H1 (cell line): ENCODE results near the gene ETV5. TPM values are rescaled to one million over a fixed set of nuclear protein-coding genes. Genes with fewer than 3 reads are reported as not detected.

ENCODE experiments used
- CTCF ChIA-PET: fragments of 300-600 bp; sonication (Branson Sonifier 250); formaldehyde crosslinking; loops from one replicate; lab custom pipeline; 2021; ENCODE audit not compliant: partially characterized antibody; lab: Charles Lee
- POLR2A ChIA-PET: fragments of 300-600 bp; sonication (Branson Sonifier 250); formaldehyde crosslinking; loops from one replicate; lab custom pipeline; 2021; ENCODE audit warnings: inconsistent platforms; ENCODE audit not compliant: partially characterized antibody; lab: Charles Lee
- DNase-seq, 2 experiments: peaks; one replicate each; pipeline versions ENCODE4 v3.0.0 to v3.0.0-alpha.2; 2010 to 2022; ENCODE audit warnings: low spot score in 2 of 2, low read depth in 1 of 2, mixed read lengths in 1 of 2
- FAIRE-seq: peaks from 2 replicates; lab custom pipeline; 2011; peaks lifted over from hg19 to GRCh38; lab: Jason Lieb, UNC
- H2AFZ ChIP-seq: 2 replicates; pipeline ENCODE4 v1.8.1; 2012; ENCODE audit warnings: low read length, inconsistent platforms
- H2AK5ac ChIP-seq: 2 replicates; pipeline ENCODE4 v1.6.1; 2013; ENCODE audit warnings: low read depth, low read length
- H2BK120ac ChIP-seq: replicated peaks from 2 replicates; pipeline ENCODE3; 2013; ENCODE audit warnings: low read depth, low read length, inconsistent platforms
- H2BK12ac ChIP-seq: 2 replicates; pipeline ENCODE4 v1.6.1; 2013; ENCODE audit warnings: low read depth, low read length
- H2BK15ac ChIP-seq: 2 replicates; pipeline ENCODE4 v1.6.1; 2013; ENCODE audit warnings: low read length
- H2BK20ac ChIP-seq: 2 replicates; pipeline ENCODE4 v1.6.1; 2013; ENCODE audit warnings: low read length
- H2BK5ac ChIP-seq: 2 replicates; pipeline ENCODE4 v1.6.1; 2013; ENCODE audit warnings: low read depth, low read length
- H3K14ac ChIP-seq: 2 replicates; pipeline ENCODE4 v1.6.1; 2013; ENCODE audit warnings: inconsistent platforms; ENCODE audit not compliant: insufficient read length
- H3K18ac ChIP-seq: 2 replicates; pipeline ENCODE4 v1.6.1; 2013; ENCODE audit warnings: low read length; ENCODE audit errors: extremely low read depth
- H3K23ac ChIP-seq: 2 replicates; pipeline ENCODE4 v1.6.1; 2013; ENCODE audit warnings: inconsistent platforms; ENCODE audit not compliant: insufficient read length
- H3K23me2 ChIP-seq: 2 replicates; pipeline ENCODE4 v1.6.1; 2013; ENCODE audit warnings: low read depth, low read length
- H3K27ac ChIP-seq: 2 replicates; pipeline ENCODE4 v1.6.1; 2011; ENCODE audit warnings: low read depth, low read length, inconsistent platforms
- H3K27me3 ChIP-seq, 4 experiments: replicated peaks in 1 of 4; 1 replicate in 1 of 4; 2 replicates in 3 of 4; pipeline versions ENCODE4 v1.6.1 to v1.8.1; 2011 to 2013; ENCODE audit warnings: low read length in 3 of 4, mild to moderate bottlenecking in 3 of 4, inconsistent platforms in 2 of 4, mixed read lengths in 2 of 4, moderate library complexity in 1 of 4; ENCODE audit not compliant: control insufficient read depth in 3 of 4, insufficient read depth in 3 of 4; ENCODE audit errors: extremely low read depth in 1 of 4
- H3K36me3 ChIP-seq, 4 experiments: 2 replicates each; pipeline versions ENCODE4 v1.6.1 to v1.8.1; 2011 to 2013; ENCODE audit warnings: mild to moderate bottlenecking in 4 of 4, low read length in 3 of 4, moderate library complexity in 2 of 4, control low read depth in 1 of 4, inconsistent platforms in 1 of 4; ENCODE audit not compliant: insufficient read depth in 4 of 4, control insufficient read depth in 2 of 4
- H3K4ac ChIP-seq: replicated peaks from 2 replicates; pipeline ENCODE3; 2013; ENCODE audit warnings: low read length, low read depth, mixed read lengths, inconsistent platforms; ENCODE audit not compliant: insufficient read length
- H3K4me1 ChIP-seq, 4 experiments: replicated peaks in 1 of 4; 1 replicate in 1 of 4; 2 replicates in 3 of 4; pipeline versions ENCODE4 v1.6.1 to v1.8.1; 2011 to 2013; ENCODE audit warnings: low read length in 3 of 4, inconsistent platforms in 2 of 4, mixed read lengths in 1 of 4; ENCODE audit not compliant: insufficient read depth in 4 of 4, control insufficient read depth in 3 of 4
- H3K4me2 ChIP-seq, 2 experiments: 2 replicates each; pipeline versions ENCODE4 v1.6.1 to v1.8.1; 2011 to 2013; ENCODE audit warnings: low read depth in 2 of 2, low read length in 2 of 2, control low read depth in 1 of 2, inconsistent platforms in 1 of 2, mild to moderate bottlenecking in 1 of 2; ENCODE audit not compliant: insufficient read depth in 1 of 2
- H3K4me3 ChIP-seq, 4 experiments: fragments of 200-600, 300-600 bp in 1 of 4; sonication (generic), shearing (Covaris generic), sonication (Bioruptor Twin) in 1 of 4; 2 replicates each; pipeline versions ENCODE4 v1.5.1 to v1.8.1; 2011 to 2016; ENCODE audit warnings: low read length in 4 of 4, low read depth in 3 of 4, control low read depth in 2 of 4, inconsistent platforms in 2 of 4, mild to moderate bottlenecking in 2 of 4, mixed read lengths in 1 of 4, moderate library complexity in 1 of 4; ENCODE audit not compliant: insufficient read depth in 2 of 4; ENCODE audit errors: extremely low read depth in 1 of 4
- H3K56ac ChIP-seq: replicated peaks from 2 replicates; pipeline ENCODE3; 2013; ENCODE audit warnings: low read depth, mild to moderate bottlenecking, mixed read lengths, low read length, inconsistent platforms; ENCODE audit not compliant: insufficient read length
- H3K79me1 ChIP-seq: 2 replicates; pipeline ENCODE4 v1.6.1; 2013; ENCODE audit warnings: low read depth, low read length, control low read depth
- H3K79me2 ChIP-seq, 2 experiments: 2 replicates each; pipeline versions ENCODE4 v1.6.1 to v1.8.1; 2012 to 2013; ENCODE audit warnings: low read length in 2 of 2, mild to moderate bottlenecking in 2 of 2, inconsistent platforms in 1 of 2; ENCODE audit not compliant: insufficient read depth in 2 of 2, control insufficient read depth in 1 of 2
- H3K9ac ChIP-seq, 4 experiments: replicated peaks in 1 of 4; 1 replicate in 1 of 4; 2 replicates in 3 of 4; pipeline versions ENCODE4 v1.6.1 to v1.8.1; 2011 to 2013; ENCODE audit warnings: low read depth in 3 of 4, low read length in 3 of 4, control low read depth in 2 of 4, mild to moderate bottlenecking in 2 of 4, moderate library complexity in 2 of 4, inconsistent platforms in 1 of 4; ENCODE audit errors: extremely low read depth in 1 of 4
- H3K9me3 ChIP-seq, 2 experiments: 2 replicates each; pipeline versions ENCODE4 v1.6.1 to v1.8.1; 2012 to 2013; ENCODE audit warnings: mild to moderate bottlenecking in 2 of 2, moderate library complexity in 2 of 2, control low read depth in 1 of 2, inconsistent platforms in 1 of 2, low read depth in 1 of 2, low read length in 1 of 2, mixed read lengths in 1 of 2; ENCODE audit not compliant: insufficient read depth in 2 of 2
- H4K20me1 ChIP-seq, 2 experiments: replicated peaks in 1 of 2; 2 replicates each; pipeline versions ENCODE3 to v1.8.1; 2011 to 2013; ENCODE audit warnings: inconsistent platforms in 2 of 2, low read length in 2 of 2, mild to moderate bottlenecking in 1 of 2; ENCODE audit not compliant: insufficient read depth in 2 of 2, control insufficient read depth in 1 of 2
- H4K5ac ChIP-seq: 2 replicates; pipeline ENCODE4 v1.6.1; 2013; ENCODE audit warnings: low read length, low read depth, mixed read lengths, inconsistent platforms; ENCODE audit not compliant: insufficient read length
- H4K8ac ChIP-seq: 2 replicates; pipeline ENCODE4 v1.8.0; 2013; ENCODE audit warnings: mild to moderate bottlenecking, moderate library complexity, low read length, inconsistent platforms; ENCODE audit not compliant: insufficient read depth; ENCODE audit errors: extremely low read depth
- H4K91ac ChIP-seq: replicated peaks from 2 replicates; pipeline ENCODE3; 2013; ENCODE audit warnings: low read length, mixed read lengths, inconsistent platforms; ENCODE audit not compliant: insufficient read length
- CTBP2 ChIP-seq: IDR thresholded peaks from 2 replicates; pipeline ENCODE4 v1.7.0; 2011; ENCODE audit warnings: borderline replicate concordance, mild to moderate bottlenecking, moderate library complexity, mixed read lengths, low read length; ENCODE audit not compliant: insufficient read depth, insufficient read length
- PHF8 ChIP-seq: fragments of 200-600 bp; sonication (generic); conservative IDR thresholded peaks from 2 replicates; pipeline ENCODE4 v1.7.1; 2012; ENCODE audit warnings: low read depth, mild to moderate bottlenecking, inconsistent platforms, low read length, moderate library complexity
- SAP30 ChIP-seq: fragments of 300-600 bp; sonication (generic); IDR thresholded peaks from 2 replicates; pipeline ENCODE4 v1.7.1; 2012; ENCODE audit warnings: low read length, moderate library complexity, mild to moderate bottlenecking, inconsistent platforms; ENCODE audit not compliant: insufficient read depth, insufficient replicate concordance
- SIX5 ChIP-seq: IDR thresholded peaks from 2 replicates; pipeline ENCODE4 v1.6.1; 2011; ENCODE audit warnings: mild to moderate bottlenecking, low read depth, low read length
- TBP ChIP-seq: IDR thresholded peaks from 2 replicates; pipeline ENCODE4 v1.6.1; 2011; ENCODE audit warnings: low read depth, low read length, improper control_type of control experiment
- ZNF274 ChIP-seq: IDR thresholded peaks from 2 replicates; pipeline ENCODE4 v1.7.0; 2012; ENCODE audit warnings: low read length, borderline replicate concordance; ENCODE audit errors: extremely low read depth
- WGBS, 2 experiments: shearing (Covaris generic) in 1 of 2; methylation state at CpG; one replicate each; pipeline versions ENCODE4 v1.1.6 to v1.1.7; 2013 to 2015; ENCODE audit warnings: low lambda C conversion rate in 2 of 2, mixed read lengths in 2 of 2, inconsistent platforms in 1 of 2, low coverage in 1 of 2, missing lambda C conversion rate in 1 of 2; ENCODE audit not compliant: insufficient replicate concordance in 2 of 2, insufficient coverage in 1 of 2, insufficient read length in 1 of 2; ENCODE audit errors: extremely low coverage in 1 of 2, missing lambda C conversion rate in 1 of 2; 5-methylcytosine and 5-hydroxymethylcytosine counted together
- long read RNA-seq, 2 experiments: library from RNA in 1 of 2; library from capped mRNA in 1 of 2; stranded (forward); transcript quantifications; one replicate each; pipeline ENCODE4 v2.0.0, GENCODE V29; 2021; ENCODE audit warnings: inconsistent platforms in 1 of 2
- polyA minus RNA-seq, 3 experiments: library from RNA; depleted of rRNA, polyadenylated mRNA; stranded (reverse); fragments of >200 nt; gene quantifications; 1 replicate in 2 of 3; 2 replicates in 1 of 3; pipeline ENCODE4 v1.2.3, GENCODE V29; 2011
- polyA plus RNA-seq, 7 experiments: library from polyadenylated mRNA; depleted of rRNA in 3 of 7; stranded (reverse) in 5 of 7; unstranded in 2 of 7; fragments of >200 nt in 5 of 7; fragments of 200-250 nt in 2 of 7; gene quantifications; 1 replicate in 5 of 7; 2 replicates in 1 of 7; 4 replicates in 1 of 7; pipeline versions ENCODE4 v1.2.1 to v1.2.3, GENCODE V29; 2011 to 2013; ENCODE audit warnings: missing spikeins in 2 of 7, mixed read lengths in 2 of 7
- total RNA-seq: library from RNA; stranded (reverse); fragmentation: NEBNext Ultra II Directional; extraction: Animal tissue kit (Norgen Biotek cat#: 25700); gene quantifications from 2 replicates; pipeline ENCODE4 v1.2.1, GENCODE V29; 2021

ETV5 gene
- total RNA-seq (31.9 and 36.9 TPM in 2 replicates), polyA plus RNA-seq (2011; rRNA removed) (11.8 and 13.1 TPM in 2 replicates), polyA minus RNA-seq (2011; rRNA and poly(A)+ RNA removed) (35.6 and 42.7 TPM in 2 replicates)
- 9.3 TPM for polyA plus RNA-seq (2011; cell fraction: cytosol; rRNA removed)
- polyA plus RNA-seq (2011; cell fraction: nucleus; rRNA removed) = 13.9 TPM
- polyA plus RNA-seq (2012, experiment 1 of 2) = 16.4 to 19.6 TPM (median 18.1 TPM) in 4 replicates
- 31.3 TPM for polyA plus RNA-seq (2012, experiment 2 of 2)
- polyA plus RNA-seq (2013, experiment 1 of 2) = 24.7 TPM
- polyA plus RNA-seq (2013, experiment 2 of 2) = 25.7 TPM
- polyA minus RNA-seq (2011; cell fraction: cytosol; rRNA and poly(A)+ RNA removed) = 26.0 TPM
- 17.8 TPM for polyA minus RNA-seq (2011; cell fraction: nucleus; rRNA and poly(A)+ RNA removed)
- long read RNA-seq, experiment 1, full-length matches to known transcripts = 3 of 20 reads
- long read RNA-seq, experiment 1, partial matches to known transcripts = 7 of 20 reads
- long read RNA-seq, experiment 1, other reads (novel, unspliced or antisense) = 10 of 20 reads
- long read RNA-seq, experiment 2, partial matches to known transcripts = 1 of 4 reads
- long read RNA-seq, experiment 2, other reads (novel, unspliced or antisense) = 3 of 4 reads

DNA sequence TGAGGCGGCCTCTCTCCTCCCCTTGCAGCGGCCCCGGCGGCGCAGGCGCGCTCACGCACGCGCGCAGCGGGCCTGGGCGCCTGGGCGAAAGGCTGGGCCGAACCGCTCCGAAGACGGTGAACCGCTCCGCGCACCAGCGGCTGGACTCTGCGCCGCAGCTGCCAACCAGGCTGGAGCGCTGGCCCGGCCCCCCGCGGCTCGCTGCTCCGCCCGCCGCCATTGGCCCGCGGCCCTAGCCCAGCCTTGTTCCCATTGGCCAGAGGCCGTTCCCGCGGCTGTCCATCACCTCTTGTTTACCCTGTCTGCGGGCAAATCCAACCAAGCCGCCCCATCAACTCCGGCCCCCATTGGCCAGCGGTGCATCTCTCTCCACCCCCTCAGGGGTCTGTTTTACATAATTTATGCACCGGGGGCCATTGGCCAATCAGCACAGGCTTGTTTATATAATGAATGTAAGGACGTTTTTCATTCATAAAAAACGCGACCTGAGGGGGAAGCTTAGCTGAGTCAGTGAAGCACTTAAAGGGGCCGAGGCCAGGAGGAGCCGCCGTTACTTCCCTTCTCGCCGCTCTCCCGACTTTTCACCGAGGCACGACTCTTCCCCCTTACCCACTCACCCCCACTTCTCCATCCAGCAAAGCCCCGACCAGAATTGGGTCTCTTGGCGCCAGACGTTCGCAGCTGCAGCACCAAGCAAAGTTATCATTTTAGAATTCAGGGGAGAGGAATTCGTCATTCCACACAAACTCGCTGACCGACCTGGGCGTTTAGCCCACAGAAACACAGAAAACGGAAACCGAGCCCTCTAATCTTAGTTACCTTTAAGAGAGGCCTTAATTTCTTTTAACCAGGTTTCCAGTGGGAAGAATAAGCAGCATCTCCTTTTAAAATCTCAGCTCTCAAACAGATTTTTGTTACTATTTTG is at the start of gene ETV5:
Gene ETV5 (minus strand): TSS at position 149 of the 925 bp plus-strand sequence. CDS start 3,221 bp downstream, outside the sequence.
- H3K79me1 ChIP-seq = no peaks in the 10 kb centered on the region
- peak within 1 kb of the TSS; percentile 37 to 87 (median 74) for H3K4me3 ChIP-seq
- H4K91ac ChIP-seq = no peak within 1 kb of the TSS
- H3K23ac ChIP-seq = no peak within 1 kb of the TSS
- peak within 1 kb of the TSS; percentile 47 for H3K56ac ChIP-seq
- H2AK5ac ChIP-seq = no peak within 1 kb of the TSS
- no peaks in the 10 kb centered on the region; a peak in 2 of 8 replicates for H3K36me3 ChIP-seq
- peaks cover 34 to 68% (median 52%) of the 10 kb centered on the region in 4 experiments for H3K27me3 ChIP-seq
- DNase-seq (peak; percentile 93 to 98), FAIRE-seq (peak; percentile 13)
- CTCF ChIA-PET = interaction anchor here (1.0 to 1.4 kb wide), 4 partner anchors 36 to 133 kb away, joined by 3 to 4 read pairs (median 3); no protein-coding TSS in a partner anchor
- peak within 1 kb of the TSS; percentile 46; the same call in 1 of the 2 replicates for H2BK12ac ChIP-seq
- H2BK120ac ChIP-seq = no peak within 1 kb of the TSS
- H3K79me2 ChIP-seq = peaks cover 0 to 21% of the 10 kb centered on the region in 2 experiments; a peak in 2 of 4 replicates
- peak within 1 kb of the TSS; percentile 46; the same call in 1 of the 2 replicates for H2BK15ac ChIP-seq
- H4K5ac ChIP-seq = no peak within 1 kb of the TSS
- no peak within 1 kb of the TSS for H2BK20ac ChIP-seq
- H4K8ac ChIP-seq = peak within 1 kb of the TSS; percentile 61; the same call in 1 of the 2 replicates
- WGBS, 2 experiments = 2% methylated on average over 39 of the region's 63 CpGs; no CpG with 5 or more reads in 1 of the 2 experiments
- H3K9me3 ChIP-seq = no peaks in the 10 kb centered on the region
- H4K20me1 ChIP-seq = peaks cover 0 to 6% of the 10 kb centered on the region in 2 experiments
- H3K18ac ChIP-seq = no peak within 1 kb of the TSS; the same call in 1 of the 2 replicates
- no peak within 1 kb of the TSS for H3K14ac ChIP-seq
- H2BK5ac ChIP-seq = peak within 1 kb of the TSS; percentile 24; the same call in 1 of the 2 replicates
- peak within 1 kb of the TSS; percentile 88 to 90 for H3K4me2 ChIP-seq
- 0 out of 2 replicates have a peak within 1 kb of the TSS, but pooled peaks have one; percentile 27 for H2AFZ ChIP-seq
- no peak within 1 kb of the TSS for H3K27ac ChIP-seq
- H3K4ac ChIP-seq = no peak within 1 kb of the TSS
- POLR2A ChIA-PET = interaction anchor here (0.7 to 4.0 kb wide), 22 partner anchors 11 to 196 kb away, joined by 3 to 56 read pairs (median 5); partner anchors contain the start of gene TRA2B
- H3K4me1 ChIP-seq = peaks cover 0 to 11% (median 7%) of the 10 kb centered on the region in 4 experiments; a peak in 6 of 7 replicates
- H3K23me2 ChIP-seq = peaks cover 16% of the 10 kb centered on the region
- H3K9ac ChIP-seq = peak within 1 kb of the TSS; percentile 54 to 68 (median 62); a peak in 6 of 7 replicates
- TF ChIP-seq SIX5 = no peak
- no peak for TF ChIP-seq SAP30
- peak; percentile 82 for TF ChIP-seq TBP
- TF ChIP-seq PHF8 = 0 out of 2 replicates have a peak, but pooled peaks have one; percentile 28
- no peak for TF ChIP-seq ZNF274
- TF ChIP-seq CTBP2 = no peak
